GM23338 (cell line): ENCODE data around the gene RNF213. TPM values are rescaled to one million over a fixed set of nuclear protein-coding genes. Genes with fewer than 3 reads are reported as not detected.

Experiments
- EZH2 ChIP-seq: fragments of 200-600 bp; sonication (generic); IDR thresholded peaks from one replicate; pipeline ENCODE4 v1.8.0; 2017; ENCODE audit warnings: antibody characterized with exemption, mild to moderate bottlenecking, low read depth; ENCODE audit not compliant: unreplicated experiment
- EZH2phosphoT487 ChIP-seq: fragments of 200-600 bp; sonication (generic); IDR thresholded peaks from one replicate; pipeline ENCODE4 v1.8.1; 2018; ENCODE audit warnings: antibody characterized with exemption; ENCODE audit not compliant: unreplicated experiment
- JUNB ChIP-seq: IDR thresholded peaks from one replicate; pipeline ENCODE4 v1.6.1; 2016; ENCODE audit warnings: antibody characterized with exemption; ENCODE audit not compliant: unreplicated experiment
- STAT1 ChIP-seq: IDR thresholded peaks from one replicate; pipeline ENCODE4 v1.6.1; 2016; ENCODE audit warnings: antibody characterized with exemption; ENCODE audit not compliant: unreplicated experiment
- ZNF114 ChIP-seq: fragments of 250-450 bp; sonication (Bioruptor Pico); IDR thresholded peaks from 2 replicates; pipeline ENCODE4 v1.5.0; 2020; ENCODE audit warnings: mild to moderate bottlenecking, moderate library complexity
- polyA plus RNA-seq: library from polyadenylated mRNA; unstranded; fragments of >200 nt; fragmentation: Nextera tagmentation; extraction: Ambion mirVana; gene quantifications from 2 replicates; pipeline ENCODE4 v1.2.1, GENCODE V29; 2016
- total RNA-seq: library from RNA; depleted of rRNA; stranded (reverse); fragments of >200 nt; shearing (Covaris generic); gene quantifications from 2 replicates; pipeline ENCODE4 v1.2.3, GENCODE V29; 2014
- TF ChIP-seq, protein P1 (sequence below): fragments of 250-450 bp; sonication (Bioruptor Pico); IDR thresholded peaks from 2 replicates; pipeline ENCODE4 v1.5.0; 2020; ENCODE audit warnings: mild to moderate bottlenecking, moderate library complexity
- TF ChIP-seq, protein P2 (sequence below): IDR thresholded peaks from one replicate; pipeline ENCODE4 v1.6.1; 2018; ENCODE audit warnings: antibody characterized with exemption; ENCODE audit not compliant: unreplicated experiment

The RNF213 gene
- total and polyA plus RNA-seq, 2 experiments from 2014 or later, result 21.2 to 67.2 TPM

DNA sequence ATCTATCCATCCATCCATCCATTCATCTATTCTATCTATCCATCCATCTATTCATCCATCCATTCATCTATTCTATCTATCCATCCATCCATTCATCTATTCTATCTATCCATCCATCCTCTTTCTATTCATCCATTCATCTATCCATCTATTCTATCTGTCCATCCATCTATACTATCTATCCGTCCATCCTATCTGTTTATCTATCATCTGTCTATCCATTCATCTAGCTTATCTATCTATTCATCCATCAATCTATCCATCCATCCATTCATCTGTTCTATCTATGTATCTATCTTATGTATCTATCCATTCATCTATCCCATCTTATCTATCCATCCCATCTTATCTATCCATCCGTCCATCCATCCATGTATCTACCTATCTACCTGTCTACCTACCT lies 8.8 kb downstream of the RNF213 start (continued):
- TF ChIP-seq, protein P1, sequence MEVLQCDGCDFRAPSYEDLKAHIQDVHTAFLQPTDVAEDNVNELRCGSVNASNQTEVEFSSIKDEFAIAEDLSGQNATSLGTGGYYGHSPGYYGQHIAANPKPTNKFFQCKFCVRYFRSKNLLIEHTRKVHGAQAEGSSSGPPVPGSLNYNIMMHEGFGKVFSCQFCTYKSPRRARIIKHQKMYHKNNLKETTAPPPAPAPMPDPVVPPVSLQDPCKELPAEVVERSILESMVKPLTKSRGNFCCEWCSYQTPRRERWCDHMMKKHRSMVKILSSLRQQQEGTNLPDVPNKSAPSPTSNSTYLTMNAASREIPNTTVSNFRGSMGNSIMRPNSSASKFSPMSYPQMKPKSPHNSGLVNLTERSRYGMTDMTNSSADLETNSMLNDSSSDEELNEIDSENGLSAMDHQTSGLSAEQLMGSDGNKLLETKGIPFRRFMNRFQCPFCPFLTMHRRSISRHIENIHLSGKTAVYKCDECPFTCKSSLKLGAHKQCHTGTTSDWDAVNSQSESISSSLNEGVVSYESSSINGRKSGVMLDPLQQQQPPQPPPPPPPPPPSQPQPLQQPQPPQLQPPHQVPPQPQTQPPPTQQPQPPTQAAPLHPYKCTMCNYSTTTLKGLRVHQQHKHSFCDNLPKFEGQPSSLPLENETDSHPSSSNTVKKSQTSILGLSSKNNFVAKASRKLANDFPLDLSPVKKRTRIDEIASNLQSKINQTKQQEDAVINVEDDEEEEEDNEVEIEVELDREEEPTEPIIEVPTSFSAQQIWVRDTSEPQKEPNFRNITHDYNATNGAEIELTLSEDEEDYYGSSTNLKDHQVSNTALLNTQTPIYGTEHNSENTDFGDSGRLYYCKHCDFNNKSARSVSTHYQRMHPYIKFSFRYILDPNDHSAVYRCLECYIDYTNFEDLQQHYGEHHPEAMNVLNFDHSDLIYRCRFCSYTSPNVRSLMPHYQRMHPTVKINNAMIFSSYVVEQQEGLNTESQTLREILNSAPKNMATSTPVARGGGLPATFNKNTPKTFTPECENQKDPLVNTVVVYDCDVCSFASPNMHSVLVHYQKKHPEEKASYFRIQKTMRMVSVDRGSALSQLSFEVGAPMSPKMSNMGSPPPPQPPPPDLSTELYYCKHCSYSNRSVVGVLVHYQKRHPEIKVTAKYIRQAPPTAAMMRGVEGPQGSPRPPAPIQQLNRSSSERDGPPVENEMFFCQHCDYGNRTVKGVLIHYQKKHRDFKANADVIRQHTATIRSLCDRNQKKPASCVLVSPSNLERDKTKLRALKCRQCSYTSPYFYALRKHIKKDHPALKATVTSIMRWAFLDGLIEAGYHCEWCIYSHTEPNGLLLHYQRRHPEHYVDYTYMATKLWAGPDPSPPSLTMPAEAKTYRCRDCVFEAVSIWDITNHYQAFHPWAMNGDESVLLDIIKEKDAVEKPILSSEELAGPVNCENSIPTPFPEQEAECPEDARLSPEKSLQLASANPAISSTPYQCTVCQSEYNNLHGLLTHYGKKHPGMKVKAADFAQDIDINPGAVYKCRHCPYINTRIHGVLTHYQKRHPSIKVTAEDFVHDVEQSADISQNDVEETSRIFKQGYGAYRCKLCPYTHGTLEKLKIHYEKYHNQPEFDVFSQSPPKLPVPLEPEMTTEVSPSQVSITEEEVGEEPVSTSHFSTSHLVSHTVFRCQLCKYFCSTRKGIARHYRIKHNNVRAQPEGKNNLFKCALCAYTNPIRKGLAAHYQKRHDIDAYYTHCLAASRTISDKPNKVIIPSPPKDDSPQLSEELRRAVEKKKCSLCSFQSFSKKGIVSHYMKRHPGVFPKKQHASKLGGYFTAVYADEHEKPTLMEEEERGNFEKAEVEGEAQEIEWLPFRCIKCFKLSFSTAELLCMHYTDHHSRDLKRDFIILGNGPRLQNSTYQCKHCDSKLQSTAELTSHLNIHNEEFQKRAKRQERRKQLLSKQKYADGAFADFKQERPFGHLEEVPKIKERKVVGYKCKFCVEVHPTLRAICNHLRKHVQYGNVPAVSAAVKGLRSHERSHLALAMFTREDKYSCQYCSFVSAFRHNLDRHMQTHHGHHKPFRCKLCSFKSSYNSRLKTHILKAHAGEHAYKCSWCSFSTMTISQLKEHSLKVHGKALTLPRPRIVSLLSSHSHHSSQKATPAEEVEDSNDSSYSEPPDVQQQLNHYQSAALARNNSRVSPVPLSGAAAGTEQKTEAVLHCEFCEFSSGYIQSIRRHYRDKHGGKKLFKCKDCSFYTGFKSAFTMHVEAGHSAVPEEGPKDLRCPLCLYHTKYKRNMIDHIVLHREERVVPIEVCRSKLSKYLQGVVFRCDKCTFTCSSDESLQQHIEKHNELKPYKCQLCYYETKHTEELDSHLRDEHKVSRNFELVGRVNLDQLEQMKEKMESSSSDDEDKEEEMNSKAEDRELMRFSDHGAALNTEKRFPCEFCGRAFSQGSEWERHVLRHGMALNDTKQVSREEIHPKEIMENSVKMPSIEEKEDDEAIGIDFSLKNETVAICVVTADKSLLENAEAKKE (CRISPR knock-in tag), result no peak
- TF ChIP-seq, protein P2, sequence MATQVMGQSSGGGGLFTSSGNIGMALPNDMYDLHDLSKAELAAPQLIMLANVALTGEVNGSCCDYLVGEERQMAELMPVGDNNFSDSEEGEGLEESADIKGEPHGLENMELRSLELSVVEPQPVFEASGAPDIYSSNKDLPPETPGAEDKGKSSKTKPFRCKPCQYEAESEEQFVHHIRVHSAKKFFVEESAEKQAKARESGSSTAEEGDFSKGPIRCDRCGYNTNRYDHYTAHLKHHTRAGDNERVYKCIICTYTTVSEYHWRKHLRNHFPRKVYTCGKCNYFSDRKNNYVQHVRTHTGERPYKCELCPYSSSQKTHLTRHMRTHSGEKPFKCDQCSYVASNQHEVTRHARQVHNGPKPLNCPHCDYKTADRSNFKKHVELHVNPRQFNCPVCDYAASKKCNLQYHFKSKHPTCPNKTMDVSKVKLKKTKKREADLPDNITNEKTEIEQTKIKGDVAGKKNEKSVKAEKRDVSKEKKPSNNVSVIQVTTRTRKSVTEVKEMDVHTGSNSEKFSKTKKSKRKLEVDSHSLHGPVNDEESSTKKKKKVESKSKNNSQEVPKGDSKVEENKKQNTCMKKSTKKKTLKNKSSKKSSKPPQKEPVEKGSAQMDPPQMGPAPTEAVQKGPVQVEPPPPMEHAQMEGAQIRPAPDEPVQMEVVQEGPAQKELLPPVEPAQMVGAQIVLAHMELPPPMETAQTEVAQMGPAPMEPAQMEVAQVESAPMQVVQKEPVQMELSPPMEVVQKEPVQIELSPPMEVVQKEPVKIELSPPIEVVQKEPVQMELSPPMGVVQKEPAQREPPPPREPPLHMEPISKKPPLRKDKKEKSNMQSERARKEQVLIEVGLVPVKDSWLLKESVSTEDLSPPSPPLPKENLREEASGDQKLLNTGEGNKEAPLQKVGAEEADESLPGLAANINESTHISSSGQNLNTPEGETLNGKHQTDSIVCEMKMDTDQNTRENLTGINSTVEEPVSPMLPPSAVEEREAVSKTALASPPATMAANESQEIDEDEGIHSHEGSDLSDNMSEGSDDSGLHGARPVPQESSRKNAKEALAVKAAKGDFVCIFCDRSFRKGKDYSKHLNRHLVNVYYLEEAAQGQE, result no peak
- TF ChIP-seq STAT1 (no peak), EZH2phosphoT487 (no peak), ZNF114 (CRISPR knock-in tag) (no peak), JUNB (no peak), EZH2 (no peak)
